Activated T-cell treated with anti-CD3 and anti-CD28 coated beads, Interleukin-2, amount 50 U/mL, for 4 hours (primary cell): ENCODE data around the gene ABCA7. TPM values are rescaled to one million over a fixed set of nuclear protein-coding genes. Genes with fewer than 3 reads are reported as not detected.

Experiments
- ATAC-seq, 2 donors: fragments of 200-7000 bp; cut with Tn5 transposase; one replicate each; pipeline ENCODE4 v1.10.0; 2021
- DNase-seq: peaks from one replicate; pipeline ENCODE4 v3.0.0-alpha.2; 2020
- H3K27me3 Mint-ChIP-seq: one replicate; pipeline ENCODE4 v1.8.0; 2021; ENCODE audit warnings: low read depth, mixed read lengths
- H3K36me3 Mint-ChIP-seq: one replicate; pipeline ENCODE4 v1.8.0; 2022; ENCODE audit warnings: mixed read lengths; ENCODE audit not compliant: insufficient read depth
- H3K4me1 Mint-ChIP-seq: one replicate; pipeline ENCODE4 v1.8.0; 2021; ENCODE audit warnings: low read depth, mixed read lengths
- H3K4me3 Mint-ChIP-seq: one replicate; pipeline ENCODE4 v1.8.0; 2021; ENCODE audit warnings: mild to moderate bottlenecking, moderate library complexity, mixed read lengths
- H3K9me3 Mint-ChIP-seq: one replicate; pipeline ENCODE4 v1.8.0; 2021; ENCODE audit warnings: mixed read lengths
- total RNA-seq, 3 donors: library from RNA; stranded (reverse); gene quantifications; one replicate each; pipeline ENCODE4 v1.2.1, GENCODE V29; 2021

Gene ABCA7
- total RNA-seq, 3 donors from 2014 or later = 7.1 to 8.7 (median 8.6) TPM

DNA sequence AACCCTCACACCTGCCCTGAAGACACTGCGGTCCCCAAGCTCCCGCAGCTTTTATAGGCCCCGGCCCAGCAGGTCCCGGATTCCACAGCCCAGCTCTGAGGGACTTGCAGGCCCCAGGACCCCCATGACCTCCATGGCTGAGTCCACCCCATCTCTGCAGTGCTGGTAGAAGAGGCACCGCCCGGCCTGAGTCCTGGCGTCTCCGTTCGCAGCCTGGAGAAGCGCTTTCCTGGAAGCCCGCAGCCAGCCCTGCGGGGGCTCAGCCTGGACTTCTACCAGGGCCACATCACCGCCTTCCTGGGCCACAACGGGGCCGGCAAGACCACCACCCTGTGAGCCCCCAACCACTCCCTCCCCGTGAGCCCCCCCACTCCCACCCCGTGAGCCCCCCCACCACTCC is 9.2 kb downstream of the ABCA7 start:
- ATAC-seq (no peak), DNase-seq (no peak)
- H3K27me3 Mint-ChIP-seq = no peaks in the 10 kb centered on the region
- H3K9me3 Mint-ChIP-seq = no peaks in the 10 kb centered on the region
- peaks cover 2% of the 10 kb centered on the region for H3K4me1 Mint-ChIP-seq
- no peak overlapping the region for H3K4me3 Mint-ChIP-seq
- H3K36me3 Mint-ChIP-seq = peaks cover 4% of the 10 kb centered on the region

DNA sequence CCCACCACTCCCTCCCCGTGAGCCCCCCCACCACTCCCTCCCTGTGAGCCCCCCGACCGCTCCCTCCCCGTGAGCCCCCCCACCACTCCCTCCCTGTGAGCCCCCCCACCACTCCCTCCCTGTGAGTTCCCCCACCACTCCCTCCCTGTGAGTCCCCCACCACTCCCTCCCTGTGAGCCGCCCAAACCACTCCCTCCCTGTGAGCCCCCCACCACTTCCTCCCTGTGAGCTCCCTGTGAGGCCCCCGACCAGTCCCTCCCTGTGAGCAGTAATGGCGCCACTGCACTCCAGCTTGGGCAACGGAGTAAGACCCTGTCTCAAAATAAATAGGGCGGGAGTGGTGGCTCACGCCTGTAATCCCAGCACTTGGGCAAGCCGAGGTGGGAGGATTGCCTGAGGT is 9.9 kb downstream of the ABCA7 start:
- Mint-ChIP-seq H3K4me1 (peaks cover 2% of the 10 kb centered on the region), H3K9me3 (no peaks in the 10 kb centered on the region), H3K4me3 (no peak overlapping the region), H3K27me3 (no peaks in the 10 kb centered on the region), H3K36me3 (peaks cover 4% of the 10 kb centered on the region)
- DNase-seq (no peak), ATAC-seq (no peak)

DNA sequence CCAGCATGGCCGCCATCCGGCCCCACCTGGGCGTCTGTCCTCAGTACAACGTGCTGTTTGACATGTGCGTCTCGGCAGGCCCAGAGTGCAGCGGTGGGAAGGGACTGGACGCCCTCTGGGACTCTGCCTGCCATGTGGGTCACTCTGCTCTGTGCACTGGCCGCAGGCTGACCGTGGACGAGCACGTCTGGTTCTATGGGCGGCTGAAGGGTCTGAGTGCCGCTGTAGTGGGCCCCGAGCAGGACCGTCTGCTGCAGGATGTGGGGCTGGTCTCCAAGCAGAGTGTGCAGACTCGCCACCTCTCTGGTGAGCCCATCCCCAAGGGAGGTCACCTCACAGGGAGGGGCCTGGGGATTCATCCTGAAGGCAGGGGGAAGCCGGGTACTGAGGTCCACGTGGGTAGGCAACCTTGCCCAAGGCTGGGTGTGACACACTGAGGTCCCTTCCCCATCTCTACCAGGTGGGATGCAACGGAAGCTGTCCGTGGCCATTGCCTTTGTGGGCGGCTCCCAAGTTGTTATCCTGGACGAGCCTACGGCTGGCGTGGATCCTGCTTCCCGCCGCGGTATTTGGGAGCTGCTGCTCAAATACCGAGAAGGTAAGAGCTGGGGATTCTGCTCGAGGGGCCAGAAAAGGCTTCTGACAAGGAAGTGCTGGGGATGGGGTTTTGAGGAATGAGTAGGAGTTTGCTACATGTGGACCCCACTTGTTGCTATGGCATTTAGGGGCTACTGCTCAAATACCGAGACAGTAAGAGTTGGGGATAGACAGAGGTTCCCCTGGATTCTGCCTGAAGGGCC is 11.3 kb downstream of the ABCA7 start:
- peaks cover 2% of the 10 kb centered on the region for H3K36me3 Mint-ChIP-seq
- no peak for ATAC-seq

DNA sequence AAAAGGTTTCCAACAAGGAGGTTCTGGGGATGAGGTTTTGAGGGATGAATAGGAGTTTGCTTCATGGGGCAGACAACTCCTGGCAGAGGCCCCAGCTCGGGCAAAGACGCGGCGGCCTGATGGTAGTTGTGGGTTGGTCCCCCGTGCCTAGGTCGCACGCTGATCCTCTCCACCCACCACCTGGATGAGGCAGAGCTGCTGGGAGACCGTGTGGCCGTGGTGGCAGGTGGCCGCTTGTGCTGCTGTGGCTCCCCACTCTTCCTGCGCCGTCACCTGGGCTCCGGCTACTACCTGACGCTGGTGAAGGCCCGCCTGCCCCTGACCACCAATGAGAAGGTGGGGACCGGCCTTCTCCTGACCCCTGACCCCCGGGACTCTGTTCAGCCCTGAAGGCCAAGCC is 11.9 kb downstream of the ABCA7 start:
- peaks cover 8% of the 10 kb centered on the region for H3K36me3 Mint-ChIP-seq
- peaks cover 7% of the 10 kb centered on the region for H3K4me1 Mint-ChIP-seq
- no peak for ATAC-seq

More for the DNA sequence above, 11.3 kb downstream of the ABCA7 start:
- Mint-ChIP-seq H3K4me1 (peaks cover 2% of the 10 kb centered on the region), H3K27me3 (no peaks in the 10 kb centered on the region), H3K9me3 (no peaks in the 10 kb centered on the region), H3K4me3 (no peak overlapping the region)
- DNase-seq = no peak

DNA sequence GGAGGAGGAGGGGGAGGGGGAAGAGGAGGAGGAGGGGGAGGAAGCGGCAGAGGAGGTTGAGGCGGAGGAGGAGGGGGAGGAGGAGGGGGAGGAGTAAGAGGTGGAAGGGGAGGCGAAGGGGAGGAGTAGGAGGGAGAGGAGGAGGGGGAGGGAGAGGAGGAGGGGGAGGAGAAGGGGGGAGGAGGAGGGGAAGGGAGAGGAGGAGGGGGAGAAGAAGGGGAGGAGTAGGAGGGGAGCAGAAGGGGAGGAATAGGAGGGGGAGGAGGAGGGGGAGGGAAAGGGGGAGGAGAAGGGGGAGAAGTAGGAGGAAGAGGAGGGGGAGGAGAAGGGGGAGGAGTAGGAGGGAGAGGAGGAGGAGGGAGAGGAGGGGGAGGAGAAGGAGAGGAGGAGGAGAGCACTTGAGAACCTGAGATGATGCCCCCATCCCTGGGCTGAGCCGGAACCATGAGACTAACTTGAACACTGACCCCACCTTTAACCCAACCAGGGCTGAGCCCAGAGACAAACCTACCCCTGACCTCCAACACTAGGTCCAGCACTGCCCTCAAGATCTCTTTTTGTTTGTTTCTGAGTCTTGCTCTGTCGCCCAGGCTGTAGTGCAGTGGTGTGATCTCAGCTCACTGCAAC is 12.6 kb downstream of the ABCA7 start:
- no peak for DNase-seq
- ATAC-seq = no peak
- Mint-ChIP-seq H3K4me1 (peaks cover 14% of the 10 kb centered on the region), H3K27me3 (no peaks in the 10 kb centered on the region), H3K4me3 (no peak overlapping the region), H3K36me3 (peaks cover 11% of the 10 kb centered on the region), H3K9me3 (no peaks in the 10 kb centered on the region)

More for the DNA sequence above, 11.9 kb downstream of the ABCA7 start:
- no peak overlapping the region for H3K4me3 Mint-ChIP-seq
- H3K9me3 Mint-ChIP-seq = no peaks in the 10 kb centered on the region
- no peaks in the 10 kb centered on the region for H3K27me3 Mint-ChIP-seq
- DNase-seq = no peak

DNA sequence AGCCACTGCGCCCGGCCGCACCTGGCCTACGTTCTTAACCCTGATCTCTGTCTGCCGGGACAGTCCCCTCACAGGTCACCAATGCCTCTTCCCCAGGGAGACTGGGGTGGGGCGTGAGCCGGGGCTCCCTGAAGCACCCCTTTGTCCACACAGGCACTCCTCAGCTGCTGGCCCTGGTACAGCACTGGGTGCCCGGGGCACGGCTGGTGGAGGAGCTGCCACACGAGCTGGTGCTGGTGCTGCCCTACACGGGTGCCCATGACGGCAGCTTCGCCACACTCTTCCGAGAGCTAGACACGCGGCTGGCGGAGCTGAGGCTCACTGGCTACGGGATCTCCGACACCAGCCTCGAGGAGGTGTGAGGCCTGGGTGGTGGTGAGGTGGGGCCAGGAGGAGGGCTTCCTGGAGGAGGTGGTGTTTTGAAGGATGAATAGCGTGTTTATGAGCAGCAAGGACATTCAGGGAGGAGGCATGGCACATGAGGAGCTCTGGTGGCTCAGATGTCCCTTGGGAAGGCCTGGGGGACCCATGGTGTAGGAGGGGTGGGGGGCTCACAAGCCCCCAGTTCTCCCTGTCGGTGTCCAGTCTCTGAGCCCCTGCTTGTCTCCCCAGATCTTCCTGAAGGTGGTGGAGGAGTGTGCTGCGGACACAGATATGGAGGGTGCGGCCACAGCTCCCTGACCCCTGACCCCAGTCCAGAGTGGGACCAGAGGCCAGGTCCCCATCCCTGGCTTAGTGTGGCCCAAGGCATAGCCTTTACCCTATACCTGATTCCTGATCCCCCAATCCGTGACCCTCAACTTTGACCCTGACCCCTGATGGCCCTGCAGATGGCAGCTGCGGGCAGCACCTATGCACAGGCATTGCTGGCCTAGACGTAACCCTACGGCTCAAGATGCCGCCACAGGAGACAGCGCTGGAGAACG is 13.5 kb downstream of the ABCA7 start:
- ATAC-seq = no peak
- no peaks in the 10 kb centered on the region for H3K27me3 Mint-ChIP-seq
- no peaks in the 10 kb centered on the region for H3K9me3 Mint-ChIP-seq
- DNase-seq = no peak
- peaks cover 24% of the 10 kb centered on the region for H3K4me1 Mint-ChIP-seq
- peaks cover 12% of the 10 kb centered on the region for H3K36me3 Mint-ChIP-seq
- no peak overlapping the region for H3K4me3 Mint-ChIP-seq

DNA sequence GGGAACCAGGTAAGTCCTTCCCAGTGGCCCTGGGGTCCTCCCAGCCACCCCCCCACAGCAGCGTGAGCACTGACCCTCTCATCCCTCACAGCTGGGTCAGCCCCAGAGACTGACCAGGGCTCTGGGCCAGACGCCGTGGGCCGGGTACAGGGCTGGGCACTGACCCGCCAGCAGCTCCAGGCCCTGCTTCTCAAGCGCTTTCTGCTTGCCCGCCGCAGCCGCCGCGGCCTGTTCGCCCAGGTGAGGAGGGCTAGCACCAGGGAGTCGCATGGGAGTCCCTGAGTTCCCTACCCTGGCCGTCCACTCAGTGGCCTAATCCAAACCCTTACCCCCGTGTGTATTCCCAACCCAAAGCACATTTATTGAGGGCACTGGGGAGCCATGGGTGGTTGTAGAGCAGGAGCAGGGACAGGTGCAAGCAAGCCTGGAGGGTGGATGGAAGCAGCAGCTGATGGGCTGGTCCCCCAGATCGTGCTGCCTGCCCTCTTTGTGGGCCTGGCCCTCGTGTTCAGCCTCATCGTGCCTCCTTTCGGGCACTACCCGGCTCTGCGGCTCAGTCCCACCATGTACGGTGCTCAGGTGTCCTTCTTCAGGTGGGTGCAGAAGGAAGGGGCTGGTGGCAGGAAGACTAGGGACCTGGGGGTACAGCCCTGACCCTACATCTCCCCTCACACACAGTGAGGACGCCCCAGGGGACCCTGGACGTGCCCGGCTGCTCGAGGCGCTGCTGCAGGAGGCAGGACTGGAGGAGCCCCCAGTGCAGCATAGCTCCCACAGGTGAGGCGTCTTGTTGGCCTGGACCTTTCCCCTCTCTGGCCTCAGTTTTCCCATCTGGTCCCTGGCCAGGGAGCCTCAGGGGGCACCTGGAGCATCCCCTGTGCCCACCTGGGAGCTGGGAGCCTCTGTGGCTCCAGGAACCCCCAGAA is 14.5 kb downstream of the ABCA7 start:
- DNase-seq (no peak), ATAC-seq (no peak)
- Mint-ChIP-seq H3K27me3 (no peaks in the 10 kb centered on the region), H3K4me1 (peaks cover 25% of the 10 kb centered on the region), H3K4me3 (no peak overlapping the region), H3K36me3 (peaks cover 12% of the 10 kb centered on the region), H3K9me3 (no peaks in the 10 kb centered on the region)

DNA sequence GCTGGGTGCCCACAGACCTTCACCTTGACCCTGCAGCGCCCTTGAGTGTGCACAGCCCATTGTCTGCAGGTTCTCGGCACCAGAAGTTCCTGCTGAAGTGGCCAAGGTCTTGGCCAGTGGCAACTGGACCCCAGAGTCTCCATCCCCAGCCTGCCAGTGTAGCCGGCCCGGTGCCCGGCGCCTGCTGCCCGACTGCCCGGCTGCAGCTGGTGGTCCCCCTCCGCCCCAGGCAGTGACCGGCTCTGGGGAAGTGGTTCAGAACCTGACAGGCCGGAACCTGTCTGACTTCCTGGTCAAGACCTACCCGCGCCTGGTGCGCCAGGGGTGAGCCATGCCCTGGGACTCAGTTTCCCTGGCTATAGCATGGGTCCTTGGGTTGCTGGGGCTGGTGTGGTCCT is 15.1 kb downstream of the ABCA7 start:
- Mint-ChIP-seq H3K9me3 (no peaks in the 10 kb centered on the region), H3K4me1 (peaks cover 25% of the 10 kb centered on the region), H3K4me3 (no peak overlapping the region), H3K36me3 (peaks cover 12% of the 10 kb centered on the region), H3K27me3 (no peaks in the 10 kb centered on the region)
- ATAC-seq (no peak), DNase-seq (no peak)

DNA sequence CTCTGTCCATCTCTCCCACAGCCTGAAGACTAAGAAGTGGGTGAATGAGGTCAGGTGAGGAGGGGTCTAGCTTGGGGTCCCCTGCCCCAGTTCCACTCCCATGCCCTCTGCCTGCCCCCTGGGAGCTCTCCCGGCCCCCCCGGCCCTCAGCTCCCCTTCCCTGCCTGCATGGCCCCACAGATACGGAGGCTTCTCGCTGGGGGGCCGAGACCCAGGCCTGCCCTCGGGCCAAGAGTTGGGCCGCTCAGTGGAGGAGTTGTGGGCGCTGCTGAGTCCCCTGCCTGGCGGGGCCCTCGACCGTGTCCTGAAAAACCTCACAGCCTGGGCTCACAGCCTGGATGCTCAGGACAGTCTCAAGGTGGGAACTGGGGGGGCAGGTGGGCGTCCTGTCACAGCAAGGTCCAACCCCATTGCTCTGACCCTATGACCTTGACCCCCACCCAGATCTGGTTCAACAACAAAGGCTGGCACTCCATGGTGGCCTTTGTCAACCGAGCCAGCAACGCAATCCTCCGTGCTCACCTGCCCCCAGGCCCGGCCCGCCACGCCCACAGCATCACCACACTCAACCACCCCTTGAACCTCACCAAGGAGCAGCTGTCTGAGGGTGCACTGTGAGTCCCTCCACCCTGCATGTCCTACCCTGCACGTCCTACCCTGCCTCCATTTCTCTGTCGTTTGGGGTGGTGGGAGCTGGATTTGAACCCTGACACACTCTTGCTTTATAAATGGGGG is 16.1 kb downstream of the ABCA7 start:
- DNase-seq (no peak), ATAC-seq (no peak)
- H3K9me3 Mint-ChIP-seq = no peaks in the 10 kb centered on the region
- peaks cover 25% of the 10 kb centered on the region for H3K4me1 Mint-ChIP-seq
- H3K4me3 Mint-ChIP-seq = no peak overlapping the region
- H3K36me3 Mint-ChIP-seq = peaks cover 12% of the 10 kb centered on the region
- no peaks in the 10 kb centered on the region for H3K27me3 Mint-ChIP-seq

DNA sequence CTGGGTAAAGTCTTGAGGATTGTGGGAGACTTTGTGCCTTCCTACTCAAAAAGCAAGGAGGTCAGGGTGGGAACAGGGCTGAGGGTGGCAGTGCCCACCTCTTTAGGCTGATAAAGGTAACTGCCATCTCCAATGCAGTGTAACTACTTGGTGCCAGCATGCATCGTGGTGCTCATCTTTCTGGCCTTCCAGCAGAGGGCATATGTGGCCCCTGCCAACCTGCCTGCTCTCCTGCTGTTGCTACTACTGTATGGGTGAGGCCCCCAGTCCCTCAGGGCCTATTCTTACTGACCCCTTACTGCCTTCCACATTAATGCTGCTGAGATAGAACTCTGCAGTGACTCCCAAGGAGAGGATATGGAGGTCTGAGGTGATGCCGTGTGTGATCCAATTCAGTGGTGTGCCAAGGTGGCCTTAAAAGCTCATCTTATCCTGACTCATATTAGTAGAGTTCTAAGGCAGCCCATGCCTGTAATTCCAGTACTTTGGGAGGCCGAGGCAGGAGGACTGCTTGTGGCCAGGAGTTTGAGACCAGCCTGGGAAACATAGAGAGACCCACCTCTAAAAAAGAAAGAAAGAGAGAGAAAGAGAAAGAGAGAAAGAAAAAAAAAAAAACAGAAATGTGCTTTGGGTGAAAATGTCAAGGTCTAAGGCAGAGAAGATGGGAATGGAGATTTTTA is 17.4 kb downstream of the ABCA7 start:
- peaks cover 11% of the 10 kb centered on the region for H3K36me3 Mint-ChIP-seq
- DNase-seq (peak; percentile 44), ATAC-seq (peak; percentile 74 to 81)
- no peaks in the 10 kb centered on the region for H3K9me3 Mint-ChIP-seq
- peaks cover 25% of the 10 kb centered on the region for H3K4me1 Mint-ChIP-seq
- no peak overlapping the region for H3K4me3 Mint-ChIP-seq
- H3K27me3 Mint-ChIP-seq = no peaks in the 10 kb centered on the region

DNA sequence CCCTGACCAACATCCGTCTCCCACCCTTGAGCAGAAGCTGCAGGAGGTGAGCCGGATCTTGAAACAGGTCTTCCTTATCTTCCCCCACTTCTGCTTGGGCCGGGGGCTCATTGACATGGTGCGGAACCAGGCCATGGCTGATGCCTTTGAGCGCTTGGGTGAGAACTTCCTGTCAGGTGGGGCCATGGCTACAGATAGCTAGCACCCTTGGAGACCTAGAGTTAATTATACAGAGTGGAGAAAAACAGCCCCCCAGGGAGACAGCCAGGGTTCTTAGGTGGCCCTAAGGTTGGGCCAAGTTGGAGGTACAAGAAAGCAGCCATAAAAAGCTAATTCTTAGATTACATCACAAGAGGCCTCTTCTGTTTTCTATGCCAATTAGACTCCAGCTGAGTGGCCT is 18.2 kb downstream of the ABCA7 start:
- ATAC-seq (no peak), DNase-seq (no peak)
- no peak overlapping the region for H3K4me3 Mint-ChIP-seq
- peaks cover 23% of the 10 kb centered on the region for H3K4me1 Mint-ChIP-seq
- H3K36me3 Mint-ChIP-seq = peaks cover 11% of the 10 kb centered on the region
- no peaks in the 10 kb centered on the region for H3K9me3 Mint-ChIP-seq
- no peaks in the 10 kb centered on the region for H3K27me3 Mint-ChIP-seq

DNA sequence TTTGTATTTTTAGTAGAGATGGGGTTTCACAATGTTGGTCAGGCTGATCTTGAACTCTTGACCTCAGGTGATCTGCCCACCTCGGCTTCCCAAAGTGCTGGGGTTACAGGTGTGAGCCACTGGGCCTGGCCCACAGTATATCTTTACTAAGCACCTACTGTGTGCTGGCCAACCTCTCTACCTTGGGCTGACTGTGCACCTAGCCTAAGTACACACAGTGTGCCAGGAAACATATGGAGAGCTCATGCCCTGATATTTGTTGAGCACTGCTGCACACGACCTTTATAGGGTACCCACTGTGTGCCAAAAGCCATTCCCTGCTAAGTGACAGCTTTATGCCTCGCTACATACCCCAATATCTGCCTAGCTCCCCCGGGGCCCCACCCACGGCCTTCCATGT is 20.8 kb downstream of the ABCA7 start:
- Mint-ChIP-seq H3K36me3 (peaks cover 11% of the 10 kb centered on the region), H3K9me3 (no peaks in the 10 kb centered on the region), H3K27me3 (no peaks in the 10 kb centered on the region), H3K4me1 (peaks cover 36% of the 10 kb centered on the region), H3K4me3 (no peak overlapping the region)
- ATAC-seq (no peak), DNase-seq (no peak)

DNA sequence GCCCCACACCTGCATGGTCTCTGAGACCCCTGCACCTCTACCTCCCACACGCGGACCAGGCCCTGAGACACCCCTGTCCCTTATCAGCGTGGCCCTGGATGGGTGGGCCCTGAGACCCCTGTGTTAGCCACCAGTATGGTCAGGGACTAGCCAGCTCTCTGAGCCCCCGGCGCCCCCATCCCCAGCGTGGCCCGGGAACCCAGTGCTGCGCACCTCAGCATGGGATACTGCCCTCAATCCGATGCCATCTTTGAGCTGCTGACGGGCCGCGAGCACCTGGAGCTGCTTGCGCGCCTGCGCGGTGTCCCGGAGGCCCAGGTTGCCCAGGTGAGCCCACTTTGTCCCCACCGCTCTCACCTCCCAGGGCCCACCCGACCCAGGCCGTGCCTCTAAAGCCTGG is 22.1 kb downstream of the ABCA7 start:
- Mint-ChIP-seq H3K4me3 (no peak overlapping the region), H3K27me3 (no peaks in the 10 kb centered on the region), H3K36me3 (peaks cover 3% of the 10 kb centered on the region), H3K9me3 (no peaks in the 10 kb centered on the region), H3K4me1 (peaks cover 39% of the 10 kb centered on the region)
- ATAC-seq (no peak), DNase-seq (no peak)
